Measurements from ENCODE around the gene SLC38A5. TPM values are rescaled to one million over a fixed set of nuclear protein-coding genes. Genes with fewer than 3 reads are reported as not detected.
A peak's percentile ranks its signal among the peaks of the same experiment; 100 is the strongest.

The SLC38A5 gene
- total RNA-seq, 1 donor from 2014 or later: 146 TPM

DNA sequence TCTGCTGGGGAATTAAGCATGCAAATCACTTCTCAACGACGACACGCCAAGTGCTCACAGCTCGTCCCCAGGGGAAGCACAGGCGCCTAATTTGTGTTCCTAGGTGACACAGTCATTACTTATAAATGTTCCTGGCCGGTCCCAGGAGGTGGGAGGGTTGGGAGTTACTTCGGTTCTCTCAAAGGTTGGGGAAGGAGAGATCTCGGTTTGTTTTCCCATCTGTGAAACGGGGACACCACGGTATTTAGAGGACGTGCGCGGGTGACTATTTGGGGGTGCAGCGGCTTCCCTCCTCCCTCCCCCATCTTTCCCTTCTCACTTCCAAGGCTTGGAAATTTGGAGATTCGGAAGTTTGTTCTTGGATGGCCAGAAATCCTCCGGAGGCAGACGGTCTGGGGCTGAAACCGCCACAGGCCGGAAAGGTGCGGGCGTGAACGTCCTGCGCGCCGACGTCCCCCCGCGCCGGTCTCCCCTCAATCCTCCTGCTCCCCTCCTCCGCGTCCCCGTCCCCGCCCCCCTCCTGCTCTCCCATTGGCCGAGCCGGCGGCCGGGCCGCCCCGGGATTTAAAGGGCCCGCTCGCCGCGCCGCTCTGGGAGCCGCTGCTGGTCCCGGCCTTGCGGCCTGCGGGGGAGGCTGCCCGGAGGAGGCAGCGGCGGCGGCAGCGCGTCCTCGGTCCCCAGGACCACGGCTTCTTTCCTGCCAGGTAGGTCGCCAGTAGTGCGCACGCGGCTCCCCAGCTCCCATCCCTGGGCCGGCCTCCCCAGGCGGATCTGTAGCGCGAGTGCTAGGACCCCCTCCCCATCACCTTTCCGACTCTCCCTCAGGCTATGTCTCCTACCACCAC lies 38.6 kb upstream of the SLC38A5 start, which contains the start of gene PORCN:
TSS of gene PORCN (plus strand) at position 593 of the 845 bp plus-strand sequence. CDS start 829 bp downstream, outside the sequence.
- Mint-ChIP-seq H3K9me3 (no peaks in the 10 kb centered on the region), H3K4me3 (ENCODE audit: low read depth) (peak within 1 kb of the TSS; percentile 93), H3K36me3 (ENCODE audit: low read depth) (peaks cover 12% of the 10 kb centered on the region), H3K27ac (peak within 1 kb of the TSS; percentile 87), H3K27me3 (ENCODE audit: low read depth) (no peaks in the 10 kb centered on the region), H3K4me1 (ENCODE audit: low read depth) (peaks cover 22% of the 10 kb centered on the region)
- intact Hi-C loops (cut with micrococcal nuclease): loop anchor here (1.0 kb wide), 2 partner anchors 13 to 31 kb away; partner anchors contain the start of genes EBP and TBC1D25
- DNase-seq (ENCODE audit: low spot score): peak; percentile 71

DNA sequence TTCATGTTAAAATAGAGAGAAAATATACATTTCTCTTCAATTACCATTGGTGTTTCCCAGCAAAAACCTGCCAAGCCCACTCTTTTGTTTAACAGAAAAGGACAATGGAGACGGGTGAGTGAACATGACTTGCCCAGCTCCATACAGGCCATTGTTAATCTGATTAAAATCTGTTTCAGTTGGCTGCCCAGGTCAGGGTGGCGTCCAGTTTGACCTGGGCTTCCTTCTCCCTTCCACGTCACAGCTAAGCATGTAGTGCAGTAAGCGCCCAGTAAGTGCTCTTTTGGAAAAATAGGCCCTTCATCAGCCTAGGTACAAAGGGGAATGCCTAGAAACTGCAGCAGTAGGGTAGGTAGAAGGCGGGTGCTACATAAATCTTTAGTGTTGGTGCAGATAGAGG lies 37.2 kb upstream of the SLC38A5 start:
- peaks cover 22% of the 10 kb centered on the region for H3K4me1 Mint-ChIP-seq (ENCODE audit: low read depth)
- intact Hi-C loops (cut with micrococcal nuclease): no loop called here
- no peak for DNase-seq (ENCODE audit: low spot score)
- H3K27me3 Mint-ChIP-seq (ENCODE audit: low read depth): peaks cover 3% of the 10 kb centered on the region
- H3K4me3 Mint-ChIP-seq (ENCODE audit: low read depth): peak overlapping the region; percentile 42
- H3K27ac Mint-ChIP-seq: no peak overlapping the region
- no peaks in the 10 kb centered on the region for H3K9me3 Mint-ChIP-seq
- H3K36me3 Mint-ChIP-seq (ENCODE audit: low read depth): peaks cover 12% of the 10 kb centered on the region

DNA sequence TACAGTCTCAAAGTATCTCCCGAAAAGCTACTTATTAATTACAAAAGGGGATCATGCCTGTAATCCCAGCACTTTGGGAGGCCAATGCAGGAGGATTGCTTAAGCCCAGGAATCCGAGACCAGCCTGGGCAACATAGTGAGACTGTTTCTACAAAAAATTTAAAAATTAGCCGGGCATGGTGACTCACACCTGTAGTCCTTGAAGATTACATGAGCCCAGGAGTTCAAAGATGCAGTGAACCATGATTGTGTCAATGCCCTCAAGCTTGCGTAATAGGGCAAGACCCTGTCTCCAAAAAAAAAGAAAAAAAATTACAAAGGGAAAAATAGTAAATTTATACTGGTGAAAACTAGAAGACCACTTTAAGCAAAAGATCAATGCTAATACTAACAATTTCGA lies 35.4 kb upstream of the SLC38A5 start:
- peaks cover 3% of the 10 kb centered on the region for H3K27me3 Mint-ChIP-seq (ENCODE audit: low read depth)
- H3K36me3 Mint-ChIP-seq (ENCODE audit: low read depth): peaks cover 4% of the 10 kb centered on the region
- intact Hi-C loops (cut with micrococcal nuclease): no loop called here
- DNase-seq (ENCODE audit: low spot score): no peak
- H3K4me3 Mint-ChIP-seq (ENCODE audit: low read depth): no peak overlapping the region
- no peaks in the 10 kb centered on the region for H3K9me3 Mint-ChIP-seq
- peaks cover 10% of the 10 kb centered on the region for H3K4me1 Mint-ChIP-seq (ENCODE audit: low read depth)
- no peak overlapping the region for H3K27ac Mint-ChIP-seq

- Mint-ChIP-seq H3K36me3 (ENCODE audit: low read depth) (no peaks in the 10 kb centered on the region), H3K4me1 (ENCODE audit: low read depth) (peaks cover under 1% of the 10 kb centered on the region), H3K4me3 (ENCODE audit: low read depth) (no peak overlapping the region), H3K27me3 (ENCODE audit: low read depth) (peaks cover 3% of the 10 kb centered on the region), H3K27ac (no peak overlapping the region), H3K9me3 (no peaks in the 10 kb centered on the region)
- intact Hi-C loops (cut with micrococcal nuclease): no loop called here
- DNase-seq (ENCODE audit: low spot score): no peak
Measured at GRCh38 chrX:48504261-48504660, 34.2 kb upstream of the SLC38A5 start.

GRCh38 chrX:48498374-48498809 lies 28.3 kb upstream of the SLC38A5 start:
- DNase-seq (ENCODE audit: low spot score): no peak
- no peak overlapping the region for H3K4me3 Mint-ChIP-seq (ENCODE audit: low read depth)
- peaks cover 6% of the 10 kb centered on the region for H3K4me1 Mint-ChIP-seq (ENCODE audit: low read depth)
- intact Hi-C loops (cut with micrococcal nuclease): no loop called here
- H3K9me3 Mint-ChIP-seq: no peaks in the 10 kb centered on the region
- peaks cover 1% of the 10 kb centered on the region for H3K27me3 Mint-ChIP-seq (ENCODE audit: low read depth)
- no peak overlapping the region for H3K27ac Mint-ChIP-seq
- no peaks in the 10 kb centered on the region for H3K36me3 Mint-ChIP-seq (ENCODE audit: low read depth)

DNA sequence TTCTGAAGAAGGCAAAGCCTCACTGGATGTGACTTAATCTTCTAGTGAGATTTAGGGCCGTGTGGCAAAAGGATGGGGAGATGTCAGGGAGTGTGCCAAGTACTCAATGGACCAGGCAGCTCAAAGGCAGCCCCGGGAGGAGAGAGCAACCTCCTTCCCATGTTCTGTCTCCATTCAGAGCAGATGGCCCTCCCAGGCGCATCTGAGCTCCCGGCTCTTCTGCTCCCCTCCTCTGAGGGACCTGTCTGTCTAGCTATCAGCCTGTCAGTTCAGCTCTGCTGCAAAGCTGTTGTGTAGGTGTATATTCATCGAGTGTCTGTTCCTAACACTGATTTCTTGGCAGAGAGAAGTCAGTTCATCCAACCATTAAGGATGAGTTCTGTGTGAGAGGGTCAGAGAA lies 27.8 kb upstream of the SLC38A5 start:
- Mint-ChIP-seq H3K27ac (no peak overlapping the region), H3K4me1 (ENCODE audit: low read depth) (peaks cover 6% of the 10 kb centered on the region), H3K4me3 (ENCODE audit: low read depth) (no peak overlapping the region), H3K9me3 (no peaks in the 10 kb centered on the region), H3K36me3 (ENCODE audit: low read depth) (no peaks in the 10 kb centered on the region), H3K27me3 (ENCODE audit: low read depth) (no peaks in the 10 kb centered on the region)
- intact Hi-C loops (cut with micrococcal nuclease): no loop called here
- DNase-seq (ENCODE audit: low spot score): no peak

GRCh38 chrX:48496660-48497059 lies 26.6 kb upstream of the SLC38A5 start:
- no peaks in the 10 kb centered on the region for H3K27me3 Mint-ChIP-seq (ENCODE audit: low read depth)
- no peak overlapping the region for H3K27ac Mint-ChIP-seq
- H3K4me3 Mint-ChIP-seq (ENCODE audit: low read depth): no peak overlapping the region
- intact Hi-C loops (cut with micrococcal nuclease): no loop called here
- H3K9me3 Mint-ChIP-seq: no peaks in the 10 kb centered on the region
- peaks cover 6% of the 10 kb centered on the region for H3K4me1 Mint-ChIP-seq (ENCODE audit: low read depth)
- DNase-seq (ENCODE audit: low spot score): no peak
- H3K36me3 Mint-ChIP-seq (ENCODE audit: low read depth): no peaks in the 10 kb centered on the region

DNA sequence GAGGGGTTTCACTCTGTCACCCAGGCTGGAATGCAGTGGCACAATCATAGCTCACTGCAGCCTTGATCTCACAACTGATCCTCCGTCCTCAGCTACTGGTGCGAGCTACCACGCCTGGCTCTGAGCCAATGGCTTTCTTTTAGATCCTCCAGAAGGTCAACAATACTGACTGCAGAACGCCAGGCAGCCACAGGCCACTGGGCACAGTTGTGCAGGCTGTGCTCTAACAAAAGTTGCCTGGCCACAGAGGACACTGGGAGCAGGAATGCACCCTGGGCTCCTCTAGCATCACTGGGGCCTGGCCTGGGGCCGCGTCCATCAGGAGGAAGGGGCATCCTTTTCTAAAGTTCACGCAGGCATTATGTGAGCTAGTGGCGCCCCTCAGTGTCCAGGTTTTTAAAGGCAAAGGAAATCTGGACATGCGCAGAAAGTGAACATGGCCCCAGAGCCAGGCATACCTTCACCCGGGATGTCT lies 23.9 kb upstream of the SLC38A5 start:
- Mint-ChIP-seq H3K36me3 (ENCODE audit: low read depth) (no peaks in the 10 kb centered on the region), H3K27me3 (ENCODE audit: low read depth) (no peaks in the 10 kb centered on the region), H3K4me3 (ENCODE audit: low read depth) (no peak overlapping the region), H3K4me1 (ENCODE audit: low read depth) (peaks cover 6% of the 10 kb centered on the region), H3K9me3 (no peaks in the 10 kb centered on the region), H3K27ac (no peak overlapping the region)
- intact Hi-C loops (cut with micrococcal nuclease): no loop called here
- no peak for DNase-seq (ENCODE audit: low spot score)

GRCh38 chrX:48492293-48492910 lies 22.3 kb upstream of the SLC38A5 start:
- no peak for DNase-seq (ENCODE audit: low spot score)
- Mint-ChIP-seq H3K4me1 (ENCODE audit: low read depth) (no peaks in the 10 kb centered on the region), H3K4me3 (ENCODE audit: low read depth) (no peak overlapping the region)

GRCh38 chrX:48491809-48492208 lies 21.7 kb upstream of the SLC38A5 start:
- Mint-ChIP-seq H3K27me3 (ENCODE audit: low read depth) (no peaks in the 10 kb centered on the region), H3K4me3 (ENCODE audit: low read depth) (no peak overlapping the region), H3K27ac (no peak overlapping the region), H3K36me3 (ENCODE audit: low read depth) (peaks cover 4% of the 10 kb centered on the region), H3K4me1 (ENCODE audit: low read depth) (no peaks in the 10 kb centered on the region), H3K9me3 (no peaks in the 10 kb centered on the region)
- intact Hi-C loops (cut with micrococcal nuclease): no loop called here
- DNase-seq (ENCODE audit: low spot score): no peak

More at GRCh38 chrX:48492293-48492910, 22.3 kb upstream of the SLC38A5 start:
- no peaks in the 10 kb centered on the region for H3K27me3 Mint-ChIP-seq (ENCODE audit: low read depth)
- peaks cover under 1% of the 10 kb centered on the region for H3K36me3 Mint-ChIP-seq (ENCODE audit: low read depth)
- H3K27ac Mint-ChIP-seq: no peak overlapping the region
- intact Hi-C loops (cut with micrococcal nuclease): no loop called here
- no peaks in the 10 kb centered on the region for H3K9me3 Mint-ChIP-seq

DNA sequence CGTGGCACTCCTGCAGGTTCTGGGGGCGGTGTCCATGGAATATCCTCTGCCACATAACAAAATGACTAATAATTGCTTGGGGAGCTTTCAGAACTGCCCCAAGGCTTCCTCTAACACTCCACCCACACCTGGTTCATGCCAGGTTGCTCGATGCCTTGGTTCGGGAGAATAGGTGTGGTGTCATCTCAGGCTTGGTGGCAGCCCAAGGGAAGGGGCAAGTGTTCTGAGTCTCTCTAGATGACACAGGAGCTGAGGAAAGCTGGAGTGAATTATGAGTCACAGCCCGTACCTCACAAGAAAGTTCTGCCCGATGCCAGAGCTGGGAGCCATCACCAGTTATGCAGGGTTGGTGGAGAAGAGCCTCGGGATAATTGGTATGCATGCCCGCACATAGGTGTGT lies 20.6 kb upstream of the SLC38A5 start:
- Mint-ChIP-seq H3K27ac (no peak overlapping the region), H3K9me3 (no peaks in the 10 kb centered on the region), H3K4me3 (ENCODE audit: low read depth) (no peak overlapping the region), H3K4me1 (ENCODE audit: low read depth) (no peaks in the 10 kb centered on the region), H3K27me3 (ENCODE audit: low read depth) (no peaks in the 10 kb centered on the region), H3K36me3 (ENCODE audit: low read depth) (peaks cover 6% of the 10 kb centered on the region)
- intact Hi-C loops (cut with micrococcal nuclease): no loop called here
- no peak for DNase-seq (ENCODE audit: low spot score)

- H3K27ac Mint-ChIP-seq: no peak overlapping the region
- H3K9me3 Mint-ChIP-seq: no peaks in the 10 kb centered on the region
- no peaks in the 10 kb centered on the region for H3K4me1 Mint-ChIP-seq (ENCODE audit: low read depth)
- DNase-seq (ENCODE audit: low spot score): no peak
- no peaks in the 10 kb centered on the region for H3K27me3 Mint-ChIP-seq (ENCODE audit: low read depth)
- no peak overlapping the region for H3K4me3 Mint-ChIP-seq (ENCODE audit: low read depth)
- intact Hi-C loops (cut with micrococcal nuclease): no loop called here
- peaks cover 6% of the 10 kb centered on the region for H3K36me3 Mint-ChIP-seq (ENCODE audit: low read depth)
Measured at GRCh38 chrX:48489892-48490291, 19.8 kb upstream of the SLC38A5 start.

GRCh38 chrX:48489296-48489695 lies 19.2 kb upstream of the SLC38A5 start:
- Mint-ChIP-seq H3K27ac (no peak overlapping the region), H3K4me3 (ENCODE audit: low read depth) (no peak overlapping the region), H3K9me3 (no peaks in the 10 kb centered on the region), H3K36me3 (ENCODE audit: low read depth) (peaks cover 6% of the 10 kb centered on the region), H3K27me3 (ENCODE audit: low read depth) (no peaks in the 10 kb centered on the region), H3K4me1 (ENCODE audit: low read depth) (no peaks in the 10 kb centered on the region)
- no peak for DNase-seq (ENCODE audit: low spot score)
- intact Hi-C loops (cut with micrococcal nuclease): no loop called here

Measured in activated T-helper 2 cell treated with anti-CD3 and anti-CD28 coated beads, Interferon-gamma antibody, Interleukin-2, Interleukin-4, amounts not matched to agents 10 μg/mL and 5 μg/mL and 100 μg/mL, durations not matched to agents 14 hours and 24 hours and 36 hours (primary cell).